Measurements from ENCODE around the gene SLC35B1.

DNA sequence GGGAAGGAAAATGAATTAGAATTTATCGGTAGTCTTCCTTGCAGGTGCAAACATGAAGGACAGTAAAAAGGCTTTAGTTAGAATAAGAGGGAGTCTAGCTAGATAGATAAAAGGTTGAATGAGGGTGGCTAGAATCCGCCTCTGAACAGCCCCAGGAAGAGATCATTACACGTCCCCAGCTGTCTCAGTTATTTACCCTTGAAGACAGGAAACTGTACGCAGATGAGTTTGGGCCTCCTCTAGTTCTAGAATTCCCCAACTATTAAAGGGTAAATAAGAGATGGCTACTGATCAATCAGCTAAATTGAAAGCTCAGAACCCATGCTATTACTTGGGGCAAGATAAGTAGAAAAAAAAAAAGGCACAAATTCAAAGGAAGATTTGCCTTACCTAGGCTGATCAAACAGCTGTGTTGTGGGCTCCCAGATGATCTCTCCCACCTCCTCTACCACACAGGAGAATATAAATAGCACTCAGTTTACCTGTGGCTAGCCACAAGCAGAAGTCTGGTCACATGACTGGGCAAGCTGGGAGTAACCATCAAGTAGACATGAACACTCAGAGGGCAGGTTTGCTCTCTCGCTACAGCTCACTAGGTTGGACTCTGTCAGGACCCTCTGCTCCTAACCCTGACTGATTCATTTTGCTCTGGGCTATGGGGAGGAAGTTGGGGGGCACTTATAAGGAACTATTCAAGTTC, 39.2 kb upstream of the SLC35B1 start:
- TF ChIP-seq CTCF (IDR thresholded peaks at IDR 0.05) (no peak), POLR2A (IDR thresholded peaks at IDR 0.05) (peak in 1 of 4 donors; percentile 21)

All from esophagus squamous epithelium (tissue), 4 donors.